A549 (cell line): ENCODE measurements around the gene NEIL3. TPM values are rescaled to one million over a fixed set of nuclear protein-coding genes. Genes with fewer than 3 reads are reported as not detected.

Experiments used
- ATAC-seq, 2 experiments: fragments of 200-7000 bp in 1 of 2; fragments of >200 bp in 1 of 2; cut with Nextera tagmentation in 1 of 2; cut with Tn5 transposase in 1 of 2; 3 replicates each; pipeline versions ENCODE4 v1.8.0 to v1.9.1; 2018 to 2020; ENCODE audit warnings: mild to moderate bottlenecking in 1 of 2, moderate library complexity in 1 of 2
- CTCF ChIA-PET: fragments of 300-600 bp; sonication (Branson Sonifier 250); formaldehyde crosslinking; extraction: SDS; loops from one replicate; lab custom pipeline; 2021; ENCODE audit warnings: antibody characterized with exemption, inconsistent platforms; lab: Yijun Ruan, JAX
- POLR2A ChIA-PET: fragments of 350-600 bp; formaldehyde crosslinking; extraction: SDS; loops from one replicate; lab custom pipeline; 2021; ENCODE audit warnings: antibody characterized with exemption, inconsistent platforms; lab: Yijun Ruan, JAX
- DNase-seq, 2 experiments: peaks; one replicate each; pipeline versions ENCODE4 v3.0.0 to v3.0.0-alpha.2; 2011 to 2016; ENCODE audit warnings: low read depth in 1 of 2, low spot score in 1 of 2
- FAIRE-seq: peaks from 2 replicates; lab custom pipeline; 2011; peaks lifted over from hg19 to GRCh38; lab: Jason Lieb, UNC
- H3K27ac ChIP-seq, 2 experiments: fragments of >200 bp; sonication (Bioruptor Twin); formaldehyde crosslinking; 3 replicates each; pipeline ENCODE4 v1.5.1; 2016 to 2017
- H3K4me1 ChIP-seq: fragments of >200 bp; sonication (Bioruptor Twin); formaldehyde crosslinking; 3 replicates; pipeline ENCODE4 v1.6.1; 2016
- H3K4me2 ChIP-seq: fragments of >200 bp; sonication (Bioruptor Twin); formaldehyde crosslinking; 3 replicates; pipeline ENCODE4 v1.6.1; 2016
- H3K4me3 ChIP-seq: fragments of >200 bp; sonication (Bioruptor Twin); formaldehyde crosslinking; 3 replicates; pipeline ENCODE4 v1.5.1; 2016
- H3K9me3 ChIP-seq: fragments of >200 bp; sonication (Bioruptor Twin); formaldehyde crosslinking; 3 replicates; pipeline ENCODE4 v1.6.1; 2016
- BHLHE40 ChIP-seq: IDR thresholded peaks from 2 replicates; pipeline ENCODE4 v1.6.1; 2012; ENCODE audit warnings: low read depth, low read length, inconsistent platforms
- CBX2 ChIP-seq: fragments of 200-600 bp; sonication (generic); IDR thresholded peaks from 2 replicates; pipeline ENCODE4 v1.6.1; 2016; ENCODE audit warnings: low read depth, mild to moderate bottlenecking, borderline replicate concordance
- ESRRA ChIP-seq: fragments of 150-350 bp; IDR thresholded peaks from 2 replicates; pipeline ENCODE4 v1.6.1; 2014; ENCODE audit warnings: mild to moderate bottlenecking, low read length, borderline replicate concordance
- FOSL2 ChIP-seq, 2 experiments: fragments of 450-650 bp in 1 of 2; fragments of >200 bp in 1 of 2; sonication (Bioruptor Twin) in 1 of 2; formaldehyde crosslinking; IDR thresholded peaks; 2 replicates each; pipeline versions ENCODE4 v1.5.0 to v1.6.1; 2016 to 2020; ENCODE audit warnings: mild to moderate bottlenecking in 1 of 2, moderate library complexity in 1 of 2
- FOXS1 ChIP-seq: fragments of 250-450 bp; sonication (Bioruptor Pico); IDR thresholded peaks from 2 replicates; pipeline ENCODE4 v1.5.0; 2020; ENCODE audit warnings: mild to moderate bottlenecking, moderate library complexity
- HOXA7 ChIP-seq: fragments of 250-450 bp; sonication (Bioruptor Pico); IDR thresholded peaks from 2 replicates; pipeline ENCODE4 v1.5.0; 2020; ENCODE audit warnings: mild to moderate bottlenecking, moderate library complexity
- KDM1A ChIP-seq: fragments of 200-600 bp; sonication (generic); IDR thresholded peaks from 2 replicates; pipeline ENCODE4 v1.6.1; 2016; ENCODE audit warnings: low read depth, mild to moderate bottlenecking
- MAFK ChIP-seq: fragments of 450-650 bp; IDR thresholded peaks from 2 replicates; pipeline ENCODE4 v1.6.1; 2014; ENCODE audit not compliant: partially characterized antibody
- MAZ ChIP-seq: fragments of 150-350 bp; IDR thresholded peaks from 2 replicates; pipeline ENCODE4 v1.6.1; 2014; ENCODE audit warnings: antibody characterized with exemption, low read depth, low read length, borderline replicate concordance
- NFE2L2 ChIP-seq: fragments of 150-350 bp; conservative IDR thresholded peaks from 2 replicates; pipeline ENCODE4 v1.6.1; 2014; ENCODE audit warnings: low read length
- PHF8 ChIP-seq: fragments of 200-600 bp; sonication (generic); IDR thresholded peaks from 2 replicates; pipeline ENCODE4 v1.6.1; 2016; ENCODE audit warnings: low read depth, mild to moderate bottlenecking, antibody characterized with exemption, moderate library complexity, borderline replicate concordance
- POLR2A ChIP-seq: IDR thresholded peaks from 2 replicates; pipeline ENCODE4 v1.6.1; 2012; ENCODE audit warnings: mild to moderate bottlenecking, low read length
- RARB ChIP-seq: fragments of 250-450 bp; sonication (Bioruptor Pico); IDR thresholded peaks from 2 replicates; pipeline ENCODE4 v1.8.0; 2021; ENCODE audit warnings: mild to moderate bottlenecking, moderate library complexity
- TFCP2L1 ChIP-seq: fragments of 250-450 bp; sonication (Bioruptor Pico); IDR thresholded peaks from 2 replicates; pipeline ENCODE4 v1.5.0; 2021; ENCODE audit warnings: mild to moderate bottlenecking
- TP53 ChIP-seq: fragments of 250-450 bp; sonication (Bioruptor Pico); IDR thresholded peaks from 2 replicates; pipeline ENCODE4 v1.5.0; 2021; ENCODE audit warnings: mild to moderate bottlenecking, moderate library complexity
- ZFP36 ChIP-seq: fragments of 450-650 bp; IDR thresholded peaks from 2 replicates; pipeline ENCODE4 v1.6.1; 2014; ENCODE audit warnings: borderline replicate concordance; ENCODE audit not compliant: partially characterized antibody
- ZNF302 ChIP-seq: fragments of 250-450 bp; sonication (Bioruptor Pico); IDR thresholded peaks from 2 replicates; pipeline ENCODE4 v1.9.0; 2021; ENCODE audit warnings: inconsistent platforms, mild to moderate bottlenecking, moderate library complexity
- ZSCAN20 ChIP-seq: fragments of 250-450 bp; sonication (Bioruptor Pico); IDR thresholded peaks from 2 replicates; pipeline ENCODE4 v1.8.0; 2022; ENCODE audit warnings: mild to moderate bottlenecking, moderate library complexity
- WGBS: methylation state at CpG from one replicate; pipeline ENCODE4 v1.1.6; 2017; ENCODE audit errors: missing lambda C conversion rate; 5-methylcytosine and 5-hydroxymethylcytosine counted together
- polyA plus RNA-seq, 4 experiments: library from polyadenylated mRNA; depleted of rRNA in 3 of 4; stranded (reverse); fragments of >200 nt; fragmentation: RNase III in 1 of 4; extraction: RNeasy Plus Mini Kit Qiagen cat#74134 plus additional on column Dnase treatment in 1 of 4; gene quantifications; 2 replicates in 3 of 4; 3 replicates in 1 of 4; pipeline ENCODE4 v1.2.3, GENCODE V29; 2011 to 2017
- TF ChIP-seq, protein P1 (sequence below): fragments of 150-350 bp; IDR thresholded peaks from 2 replicates; pipeline ENCODE4 v1.6.1; 2014; ENCODE audit warnings: low read depth, mild to moderate bottlenecking, low read length
- TF ChIP-seq, protein P2 (sequence below): fragments of 250-450 bp; sonication (Bioruptor Pico); IDR thresholded peaks from 2 replicates; pipeline ENCODE4 v1.5.0; 2021; ENCODE audit warnings: mild to moderate bottlenecking, moderate library complexity, borderline replicate concordance
- TF ChIP-seq, protein P3 (sequence below): IDR thresholded peaks from 2 replicates; pipeline ENCODE4 v1.6.1; 2012
- TF ChIP-seq, protein P4 (sequence below): IDR thresholded peaks from 2 replicates; pipeline ENCODE4 v1.6.1; 2012; ENCODE audit warnings: low read depth, borderline replicate concordance

NEIL3 gene
- polyA plus RNA-seq, 2 of the 4 experiments (the other 2 are of a cell fraction) = 23.4 to 42.0 TPM

DNA sequence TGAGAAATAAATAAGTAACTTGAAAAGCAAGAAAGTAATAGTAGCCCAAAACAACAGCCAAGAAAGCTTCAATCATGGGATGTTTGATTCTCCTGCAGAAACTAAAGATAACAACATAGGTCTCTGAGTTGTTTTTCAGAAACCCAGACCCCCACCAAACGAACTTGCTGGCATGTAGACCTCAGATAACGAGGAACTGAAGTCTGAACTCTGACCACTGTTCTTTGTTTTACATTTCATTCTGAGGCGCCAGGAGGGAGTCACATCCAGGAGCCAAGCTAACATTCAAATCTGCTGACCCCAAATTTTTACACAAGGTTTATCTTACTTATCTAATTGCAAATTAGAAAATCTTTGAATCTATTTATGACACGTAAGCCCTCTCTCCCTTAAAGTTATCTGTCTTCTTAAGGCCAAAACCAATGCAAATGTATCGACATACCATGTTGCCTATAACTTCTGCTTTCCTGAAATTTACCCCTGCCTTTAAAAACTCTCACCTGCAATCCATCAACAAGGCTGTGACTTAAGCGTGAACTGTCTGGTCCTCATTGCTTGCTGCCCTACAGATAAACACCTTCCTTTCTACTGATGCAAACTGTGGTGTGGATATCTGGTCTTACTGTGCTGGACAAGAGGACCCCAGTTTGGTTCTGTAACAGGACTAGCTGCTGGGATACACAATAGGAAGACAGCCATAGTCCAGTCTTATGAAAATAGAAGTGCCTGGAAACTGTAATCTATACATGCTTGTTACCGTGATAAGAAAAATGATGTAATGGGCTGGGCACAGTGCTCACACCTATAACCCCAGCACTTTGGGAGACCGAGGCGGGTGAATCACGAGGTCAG lies 37.5 kb upstream of the NEIL3 start (continued):
- no peak for TF ChIP-seq KDM1A

DNA sequence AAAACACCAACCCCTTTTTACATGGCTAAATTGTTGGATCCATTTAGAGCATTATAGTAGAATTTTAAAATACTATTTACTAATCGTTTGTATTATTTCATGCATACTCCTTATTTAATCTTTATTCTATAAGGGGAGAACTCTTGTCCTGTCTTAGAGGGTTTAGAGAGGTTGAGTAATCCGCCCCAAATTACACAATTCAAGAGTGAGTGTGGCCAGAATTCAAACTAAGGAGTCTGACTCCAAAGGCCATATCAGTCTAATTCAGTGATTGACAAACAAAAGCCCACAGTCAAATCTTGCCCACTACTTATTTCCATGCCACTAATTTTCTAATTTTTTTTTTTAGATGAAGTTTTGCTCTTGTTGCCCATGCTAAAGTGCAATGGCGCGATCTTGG lies 33.7 kb upstream of the NEIL3 start:
- TF ChIP-seq, protein P1, sequence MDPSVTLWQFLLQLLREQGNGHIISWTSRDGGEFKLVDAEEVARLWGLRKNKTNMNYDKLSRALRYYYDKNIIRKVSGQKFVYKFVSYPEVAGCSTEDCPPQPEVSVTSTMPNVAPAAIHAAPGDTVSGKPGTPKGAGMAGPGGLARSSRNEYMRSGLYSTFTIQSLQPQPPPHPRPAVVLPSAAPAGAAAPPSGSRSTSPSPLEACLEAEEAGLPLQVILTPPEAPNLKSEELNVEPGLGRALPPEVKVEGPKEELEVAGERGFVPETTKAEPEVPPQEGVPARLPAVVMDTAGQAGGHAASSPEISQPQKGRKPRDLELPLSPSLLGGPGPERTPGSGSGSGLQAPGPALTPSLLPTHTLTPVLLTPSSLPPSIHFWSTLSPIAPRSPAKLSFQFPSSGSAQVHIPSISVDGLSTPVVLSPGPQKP = no peak
- TF ChIP-seq ZSCAN20 (CRISPR knock-in tag) (no peak), TFCP2L1 (no peak), FOSL2 (IDR thresholded peaks at IDR 0.05) (no peak), FOSL2 (CRISPR knock-in tag; IDR thresholded peaks at IDR 0.05) (no peak), PHF8 (no peak), MAFK (no peak), MAZ (no peak), HOXA7 (CRISPR knock-in tag) (no peak), BHLHE40 (no peak), ZFP36 (no peak), FOXS1 (no peak), NFE2L2 (no peak), RARB (no peak), CBX2 (no peak), POLR2A (no peak), ESRRA (no peak)
- TF ChIP-seq, protein P2, sequence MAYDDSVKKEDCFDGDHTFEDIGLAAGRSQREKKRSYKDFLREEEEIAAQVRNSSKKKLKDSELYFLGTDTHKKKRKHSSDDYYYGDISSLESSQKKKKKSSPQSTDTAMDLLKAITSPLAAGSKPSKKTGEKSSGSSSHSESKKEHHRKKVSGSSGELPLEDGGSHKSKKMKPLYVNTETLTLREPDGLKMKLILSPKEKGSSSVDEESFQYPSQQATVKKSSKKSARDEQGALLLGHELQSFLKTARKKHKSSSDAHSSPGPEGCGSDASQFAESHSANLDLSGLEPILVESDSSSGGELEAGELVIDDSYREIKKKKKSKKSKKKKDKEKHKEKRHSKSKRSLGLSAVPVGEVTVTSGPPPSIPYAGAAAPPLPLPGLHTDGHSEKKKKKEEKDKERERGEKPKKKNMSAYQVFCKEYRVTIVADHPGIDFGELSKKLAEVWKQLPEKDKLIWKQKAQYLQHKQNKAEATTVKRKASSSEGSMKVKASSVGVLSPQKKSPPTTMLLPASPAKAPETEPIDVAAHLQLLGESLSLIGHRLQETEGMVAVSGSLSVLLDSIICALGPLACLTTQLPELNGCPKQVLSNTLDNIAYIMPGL (CRISPR knock-in tag) = no peak
- TF ChIP-seq, protein P3, sequence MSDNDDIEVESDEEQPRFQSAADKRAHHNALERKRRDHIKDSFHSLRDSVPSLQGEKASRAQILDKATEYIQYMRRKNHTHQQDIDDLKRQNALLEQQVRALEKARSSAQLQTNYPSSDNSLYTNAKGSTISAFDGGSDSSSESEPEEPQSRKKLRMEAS = no peak
- TF ChIP-seq, all 56 proteins: peak for 0
- CTCF ChIA-PET = interaction anchor here (1.1 kb wide), 2 partner anchors 9 to 26 kb away, joined by 3 to 4 read pairs; no protein-coding TSS in a partner anchor
- POLR2A ChIA-PET = no interaction called here
- H3K9me3 ChIP-seq = no peaks in the 10 kb centered on the region; the same call in 2 of the 3 replicates
- 61% methylated on average over 4 of the region's 4 CpGs for WGBS
- H3K4me3 ChIP-seq = no peak overlapping the region
- ATAC-seq (no peak), DNase-seq (no peak), FAIRE-seq (no peak)
- no peaks in the 10 kb centered on the region for H3K4me1 ChIP-seq
- no peak overlapping the region for H3K4me2 ChIP-seq
- H3K27ac ChIP-seq = no peak overlapping the region

DNA sequence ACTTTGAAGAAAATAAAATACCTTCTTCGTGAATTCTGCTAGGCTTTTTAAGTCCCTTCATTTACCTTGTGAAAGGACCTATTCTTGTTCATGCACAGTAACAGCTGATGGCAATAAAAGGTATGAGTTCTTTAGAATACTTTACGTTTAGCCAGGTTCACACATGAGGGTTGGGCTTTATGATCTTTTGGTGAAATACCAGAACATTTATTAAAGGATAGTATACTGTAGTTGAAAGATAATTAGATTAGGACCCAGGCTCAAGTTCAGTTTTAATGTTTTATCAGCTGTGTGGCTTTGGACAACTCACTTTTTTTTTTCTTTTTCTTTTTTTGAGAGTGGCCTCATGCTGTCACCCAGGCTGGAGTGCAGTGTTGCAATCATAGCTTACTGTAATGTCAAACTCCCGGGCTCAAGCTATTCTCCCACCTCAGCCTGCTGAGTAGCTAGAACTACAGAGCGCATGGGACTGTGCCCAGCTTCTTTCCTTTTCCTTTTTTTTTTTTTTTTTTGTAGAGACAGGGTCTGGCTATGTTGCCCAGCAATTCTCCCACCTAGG lies 28.2 kb upstream of the NEIL3 start:
- ChIA-PET POLR2A (interaction anchor here (0.6 kb wide), 1 partner anchor 25 kb away, joined by 11 read pairs; no protein-coding TSS in a partner anchor), CTCF (interaction anchor here (0.5 to 0.8 kb wide), 2 partner anchors 12 to 832 kb away, joined by 3 read pairs; no protein-coding TSS in a partner anchor)
- 67% methylated on average over 4 of the region's 4 CpGs for WGBS
- no peak overlapping the region for H3K4me3 ChIP-seq
- no peaks in the 10 kb centered on the region; the same call in 2 of the 3 replicates for H3K9me3 ChIP-seq
- no peak for TF ChIP-seq ZNF302 (CRISPR knock-in tag)
- TF ChIP-seq TP53 (CRISPR knock-in tag) = no peak
- TF ChIP-seq, protein P4, sequence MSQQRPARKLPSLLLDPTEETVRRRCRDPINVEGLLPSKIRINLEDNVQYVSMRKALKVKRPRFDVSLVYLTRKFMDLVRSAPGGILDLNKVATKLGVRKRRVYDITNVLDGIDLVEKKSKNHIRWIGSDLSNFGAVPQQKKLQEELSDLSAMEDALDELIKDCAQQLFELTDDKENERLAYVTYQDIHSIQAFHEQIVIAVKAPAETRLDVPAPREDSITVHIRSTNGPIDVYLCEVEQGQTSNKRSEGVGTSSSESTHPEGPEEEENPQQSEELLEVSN = no peak
- no peak for DNase-seq
- no peak overlapping the region for H3K27ac ChIP-seq
- no peak overlapping the region for H3K4me2 ChIP-seq
- no peaks in the 10 kb centered on the region for H3K4me1 ChIP-seq
- no peak for FAIRE-seq
- no peak for ATAC-seq
